ENCODE results near the gene GJD3.
"Not testable (repeated sequence)": the region's sequence is repeated elsewhere in the genome, so short reads cannot be mapped to it uniquely, and the experiment has no call there.

Gene GJD3

DNA sequence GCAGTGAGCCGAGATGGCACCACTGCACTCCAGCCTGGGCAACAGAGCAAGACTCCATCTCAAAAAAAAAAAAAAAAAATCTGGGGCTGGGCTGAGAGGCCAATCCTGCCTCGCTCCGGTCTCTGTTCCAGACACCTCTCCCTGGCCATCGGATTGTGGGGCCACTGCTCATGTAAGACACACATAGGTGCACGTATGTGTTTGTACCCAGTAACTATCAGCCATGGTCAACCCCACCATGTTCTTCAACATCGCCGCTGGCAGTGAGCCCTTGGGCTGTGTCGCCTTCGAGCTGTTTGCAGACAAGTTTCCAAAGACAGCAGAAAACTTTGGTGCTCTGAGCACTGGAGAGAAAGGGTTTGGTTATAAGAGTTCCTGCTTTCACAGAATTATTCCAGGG is 3.2 kb upstream of the GJD3 start:
- DNase-seq = not testable (repeated sequence)

DNA sequence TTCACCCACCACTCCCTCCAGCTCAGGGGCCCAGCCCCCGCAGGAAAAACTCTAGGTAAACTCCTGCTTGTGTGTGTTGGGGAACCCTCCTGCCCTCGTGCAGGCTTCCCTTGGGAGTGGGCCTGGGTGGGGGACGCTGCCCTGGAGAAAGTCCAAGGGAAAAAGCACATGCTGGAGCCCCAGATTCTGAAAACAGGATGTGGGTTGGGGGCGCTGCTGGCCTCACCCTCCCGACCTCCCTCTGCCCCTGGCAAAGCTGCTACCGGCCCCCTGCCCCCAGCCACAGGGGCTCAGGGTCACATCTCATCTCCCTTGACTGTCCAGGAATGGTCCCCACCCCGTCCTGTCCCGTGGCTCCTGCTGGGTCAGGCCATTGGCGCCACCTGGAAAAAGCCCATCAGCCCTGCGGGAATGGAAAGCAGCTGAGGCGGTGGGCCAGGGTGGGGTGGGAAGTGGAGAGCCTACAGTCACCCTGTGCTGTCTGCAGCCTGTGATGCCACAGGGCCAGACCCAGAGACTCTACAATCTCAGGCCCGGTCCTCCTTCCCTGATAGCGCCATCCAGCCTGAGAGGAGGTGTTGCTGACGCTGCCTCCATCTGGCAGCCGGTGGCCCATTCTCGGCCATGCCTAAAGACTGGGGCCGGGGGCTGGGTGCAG is 2.5 kb upstream of the GJD3 start:
- no peak for DNase-seq

DNA sequence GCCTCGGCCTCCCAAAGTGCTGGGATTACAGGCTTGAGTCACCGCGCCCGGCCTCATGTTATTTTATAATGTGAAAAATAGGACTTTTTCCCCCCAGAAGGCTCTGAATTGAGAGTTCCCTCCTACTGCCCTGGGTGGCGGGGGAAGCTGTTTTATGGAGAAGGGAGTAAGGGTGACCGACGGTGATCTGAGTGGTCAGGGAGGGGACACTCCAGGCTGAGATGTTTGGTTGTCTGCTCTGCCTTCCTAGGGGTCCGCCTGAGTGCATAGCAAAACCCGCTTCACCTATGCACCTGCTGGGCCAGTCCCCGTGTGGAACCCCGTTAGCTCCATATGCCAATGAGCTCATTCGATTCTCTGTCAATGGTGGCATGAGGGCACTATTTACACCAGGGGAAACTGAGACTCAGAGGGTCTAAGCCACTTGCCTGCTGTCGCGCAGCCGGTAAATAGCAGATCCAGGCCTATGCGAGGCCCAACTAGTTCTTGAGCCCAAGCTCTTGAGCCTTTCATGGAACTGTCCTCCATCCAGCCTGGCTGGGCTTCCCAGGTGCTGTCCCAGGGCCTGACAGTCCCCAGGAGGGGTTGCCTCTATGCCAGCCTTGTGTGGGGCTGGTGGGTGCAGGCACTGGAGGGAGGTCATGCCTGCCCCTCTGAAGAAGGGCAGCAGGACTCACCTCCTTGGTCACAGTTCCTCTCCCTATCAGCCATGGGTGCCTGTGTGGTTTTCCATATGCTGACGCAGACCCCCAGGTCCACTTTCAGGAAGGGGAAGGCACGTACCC is 1.7 kb upstream of the GJD3 start:
- no peak for DNase-seq

DNA sequence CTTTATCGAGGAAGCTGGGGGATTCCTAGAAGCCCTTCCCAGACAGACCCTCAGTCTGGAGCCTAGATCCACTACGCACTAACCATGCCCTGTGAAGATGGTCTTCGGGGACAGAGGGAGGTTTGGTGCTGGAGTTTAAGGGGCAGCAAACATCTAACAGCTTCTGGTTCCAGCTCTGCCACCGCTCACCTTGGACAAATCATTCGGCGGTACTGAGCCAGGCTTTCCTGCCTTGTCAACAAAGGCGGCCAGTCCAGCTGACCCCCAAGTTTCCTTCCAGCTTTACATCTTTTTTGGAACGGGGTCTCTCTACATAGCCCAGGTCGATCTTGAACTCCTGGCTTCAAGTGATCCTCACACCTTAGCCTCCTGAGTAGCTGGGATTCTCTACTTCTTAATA is 369 bp upstream of the GJD3 start:
- DNase-seq = no peak

DNA sequence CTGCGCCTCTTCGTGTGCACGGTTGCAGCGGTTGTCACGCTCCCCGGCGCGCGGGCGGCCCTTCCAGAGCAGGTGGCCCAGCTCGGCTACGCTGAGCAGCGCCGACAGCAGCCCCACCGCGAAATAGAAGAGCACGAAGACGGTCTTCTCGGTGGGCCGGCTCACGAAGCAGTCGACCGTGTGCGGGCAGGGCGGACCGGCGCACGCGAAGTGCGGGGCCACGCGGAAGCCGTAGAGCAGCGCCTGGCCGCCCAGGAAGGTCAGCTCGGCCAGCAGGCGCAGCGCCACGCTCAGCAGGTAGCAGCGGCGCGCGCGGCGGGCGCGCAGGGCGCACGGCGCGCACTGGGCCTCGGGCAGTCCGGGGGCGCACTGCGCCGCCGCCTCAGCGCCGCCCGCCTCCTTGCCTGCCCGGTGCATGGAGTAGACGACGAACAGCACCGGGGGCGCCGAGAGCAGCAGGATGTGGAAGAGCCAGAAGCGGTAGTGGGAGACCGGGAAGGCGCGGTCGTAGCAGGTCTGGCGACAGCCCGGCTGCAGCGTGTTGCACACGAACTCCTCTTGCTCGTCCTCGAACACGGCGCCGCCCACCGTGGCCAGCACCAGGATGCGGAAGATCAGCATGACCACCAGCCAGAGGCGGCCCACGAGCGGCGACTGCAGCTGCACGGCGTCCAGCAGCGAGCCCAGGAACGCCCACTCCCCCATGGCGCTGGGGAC is 1.3 kb downstream of the GJD3 start:
- DNase-seq = no peak

DNA sequence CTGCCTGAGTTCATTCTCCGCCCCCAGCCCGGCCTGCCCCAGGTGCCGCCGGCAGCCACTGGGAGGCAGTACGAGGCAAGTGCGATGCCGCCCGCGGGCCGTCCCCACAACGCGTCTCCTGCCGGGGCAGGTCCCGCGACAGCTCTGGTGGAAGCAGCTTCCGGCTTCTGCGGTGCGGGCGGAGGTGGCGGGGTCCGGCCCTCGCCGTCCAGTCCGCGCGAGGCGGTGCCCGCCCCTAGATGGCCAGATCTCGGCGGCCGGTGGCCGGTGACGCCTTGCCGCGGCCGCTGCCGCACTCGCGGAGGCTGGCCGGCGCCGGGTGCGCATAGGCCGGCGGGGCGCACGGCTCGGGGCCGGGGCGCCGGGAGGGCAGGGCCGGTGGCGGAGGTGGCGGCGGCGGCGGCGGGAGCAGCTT is 1.8 kb downstream of the GJD3 start:
- peak; percentile 38 to 73 for DNase-seq

DNA sequence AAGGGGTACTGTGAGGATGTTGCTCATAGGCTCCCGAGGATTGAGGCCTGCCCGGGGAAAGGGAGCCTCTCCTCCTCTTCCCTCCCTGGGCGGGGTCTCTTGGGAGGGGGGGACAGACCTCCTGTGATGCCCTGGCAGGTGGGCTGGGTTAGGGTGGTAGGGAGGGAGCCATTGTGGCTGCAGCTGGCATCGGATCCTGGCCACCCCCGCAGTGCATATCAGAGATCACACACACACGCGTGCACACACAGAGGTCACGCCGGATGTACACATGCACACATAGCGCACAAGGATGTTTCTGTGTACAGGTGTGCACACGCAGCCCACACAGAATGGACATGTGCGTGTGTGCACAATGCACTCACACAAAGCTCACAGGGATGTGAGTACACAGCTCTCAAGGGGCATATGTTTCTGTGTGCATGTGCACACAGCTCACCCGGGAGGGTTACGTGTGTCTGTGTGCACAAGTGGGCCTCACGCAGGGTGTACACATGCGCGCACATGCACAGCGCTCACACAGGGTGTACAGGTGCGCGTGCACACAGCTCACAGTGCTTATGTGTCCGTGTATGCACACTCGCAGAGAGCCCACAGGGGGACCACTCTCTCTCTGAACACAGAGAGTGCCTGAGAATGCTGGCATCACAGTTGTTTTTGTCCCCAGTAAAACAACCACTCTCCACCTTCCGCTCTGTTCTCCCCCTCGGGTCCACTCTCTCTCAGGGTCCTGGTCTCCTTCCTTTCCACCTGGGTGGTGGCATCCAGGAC is 2.4 kb downstream of the GJD3 start:
- DNase-seq = no peak

DNA sequence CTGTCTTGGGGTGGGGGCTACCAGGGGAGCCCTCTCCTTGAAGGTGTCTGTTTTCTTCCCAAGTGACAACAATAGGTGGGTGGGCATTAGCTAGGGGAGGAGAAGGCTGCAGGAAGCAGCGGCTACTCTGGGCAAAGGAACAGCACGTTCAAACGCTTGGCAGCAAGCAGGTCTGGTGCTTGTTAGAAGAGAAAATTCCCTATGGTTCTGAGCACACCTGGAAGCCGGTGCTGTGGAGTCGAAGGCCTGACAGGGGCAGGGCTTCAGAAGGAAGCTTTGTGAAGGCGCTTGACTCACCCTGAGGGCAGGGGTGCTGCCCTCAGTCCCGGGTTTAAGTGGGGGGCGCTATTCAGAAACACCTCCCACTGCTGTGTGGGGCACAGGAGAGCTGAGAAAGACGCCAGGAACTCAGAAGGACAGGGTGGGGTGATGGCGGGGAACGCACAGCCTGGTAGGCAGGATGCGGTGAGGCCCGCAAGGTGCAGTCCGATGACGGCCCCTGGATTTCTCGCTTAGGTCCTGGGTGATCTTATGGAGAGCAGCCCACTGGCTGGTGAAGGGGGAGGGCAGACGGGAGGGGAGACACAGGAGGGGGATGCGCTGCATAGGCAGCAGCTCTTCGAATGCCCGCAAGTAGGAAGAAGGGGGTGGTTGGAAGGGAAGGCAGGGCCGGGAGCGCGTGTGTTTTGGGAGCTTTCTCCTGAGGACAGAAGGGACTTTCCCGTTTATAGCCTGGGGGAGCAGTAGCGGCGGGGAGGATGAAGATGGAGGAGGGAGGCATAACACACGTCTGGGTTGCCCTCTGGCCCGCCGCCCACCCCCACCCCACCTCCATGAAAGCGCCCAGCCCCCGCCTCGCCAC is 3.2 kb downstream of the GJD3 start:
- DNase-seq = no peak

DNA sequence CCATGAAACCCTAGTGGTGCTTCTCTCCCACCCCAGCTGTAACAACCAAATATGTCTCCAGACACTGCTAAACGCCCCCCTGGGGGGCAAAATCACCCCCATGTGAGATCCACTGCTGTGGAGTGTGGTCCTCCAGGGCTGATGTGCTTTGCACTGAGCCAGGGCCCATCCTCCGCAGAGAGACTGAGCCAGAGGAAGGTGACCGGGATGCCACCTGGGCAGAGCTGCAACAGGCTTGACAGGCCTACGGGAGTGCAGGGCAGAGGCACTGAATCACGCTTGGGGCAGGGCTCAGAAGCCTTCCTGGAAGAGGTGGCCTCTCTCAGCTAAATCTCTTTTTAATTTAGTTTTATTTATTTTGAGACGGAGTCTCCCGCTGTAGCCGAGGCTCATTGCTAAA is 4.4 kb downstream of the GJD3 start:
- no peak for DNase-seq

DNA sequence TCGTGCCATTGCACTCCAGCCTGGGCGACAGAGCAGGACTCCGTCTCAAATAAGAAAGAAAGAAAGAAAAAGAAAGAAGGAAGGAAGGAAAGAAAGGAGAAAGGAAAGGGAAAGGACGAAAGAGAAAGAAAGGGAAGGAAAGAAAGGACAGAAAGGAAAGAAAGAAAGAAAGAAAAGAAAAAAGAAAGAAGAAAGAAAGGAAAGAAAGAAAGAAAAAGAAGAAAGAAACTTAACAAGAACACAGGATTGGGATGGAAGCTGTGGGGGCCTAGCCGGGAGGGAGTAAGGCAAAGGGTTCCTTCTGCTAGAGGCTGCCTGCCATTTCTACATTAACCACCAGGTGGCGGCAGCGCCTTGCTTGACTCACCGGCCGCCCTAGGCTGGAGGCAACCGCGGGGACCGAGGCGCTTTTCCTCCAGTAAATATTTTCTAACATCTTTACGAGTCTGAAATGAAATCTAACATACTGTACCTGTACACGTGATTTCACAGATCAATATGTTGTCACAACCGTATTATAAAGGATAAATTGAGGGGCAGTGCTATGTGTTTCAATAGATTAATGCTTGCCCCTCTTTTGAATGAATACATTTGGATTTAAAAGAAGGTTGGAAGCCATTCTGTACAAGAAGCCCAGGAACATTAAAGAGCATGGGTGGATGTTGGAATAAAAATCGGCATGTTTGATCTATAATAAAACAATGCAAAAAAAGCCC is 6.1 kb downstream of the GJD3 start:
- DNase-seq = peak; percentile 39 to 78

DNA sequence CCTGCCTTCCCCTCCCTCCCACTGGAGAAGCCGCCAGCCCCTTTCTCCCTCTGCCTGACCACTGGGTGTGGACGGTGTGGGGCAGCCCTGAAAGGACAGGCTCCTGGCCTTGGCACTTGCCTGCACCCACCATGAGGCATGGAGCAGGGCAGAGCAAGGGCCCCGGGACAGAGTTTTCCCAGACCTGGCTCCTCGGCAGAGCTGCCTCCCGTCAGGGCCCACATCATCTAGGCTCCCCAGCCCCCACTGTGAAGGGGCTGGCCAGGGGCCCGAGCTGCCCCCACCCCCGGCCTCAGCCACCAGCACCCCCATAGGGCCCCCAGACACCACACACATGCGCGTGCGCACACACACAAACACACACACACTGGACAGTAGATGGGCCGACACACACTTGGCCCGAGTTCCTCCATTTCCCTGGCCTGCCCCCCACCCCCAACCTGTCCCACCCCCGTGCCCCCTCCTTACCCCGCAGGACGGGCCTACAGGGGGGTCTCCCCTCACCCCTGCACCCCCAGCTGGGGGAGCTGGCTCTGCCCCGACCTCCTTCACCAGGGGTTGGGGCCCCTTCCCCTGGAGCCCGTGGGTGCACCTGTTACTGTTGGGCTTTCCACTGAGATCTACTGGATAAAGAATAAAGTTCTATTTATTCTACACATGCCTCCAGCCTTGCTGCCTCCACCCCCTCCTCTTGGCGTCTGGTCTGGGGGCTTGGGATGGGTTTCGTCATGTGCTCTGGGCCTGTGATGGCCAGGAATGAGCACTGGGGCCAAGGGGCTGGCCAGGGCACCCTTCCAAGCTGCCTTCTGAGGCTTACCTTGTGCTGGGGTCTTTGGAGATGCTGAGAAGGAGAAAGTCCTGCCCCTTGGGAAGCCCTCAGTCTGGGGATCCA is 7.3 kb downstream of the GJD3 start:
- DNase-seq = no peak

DNA sequence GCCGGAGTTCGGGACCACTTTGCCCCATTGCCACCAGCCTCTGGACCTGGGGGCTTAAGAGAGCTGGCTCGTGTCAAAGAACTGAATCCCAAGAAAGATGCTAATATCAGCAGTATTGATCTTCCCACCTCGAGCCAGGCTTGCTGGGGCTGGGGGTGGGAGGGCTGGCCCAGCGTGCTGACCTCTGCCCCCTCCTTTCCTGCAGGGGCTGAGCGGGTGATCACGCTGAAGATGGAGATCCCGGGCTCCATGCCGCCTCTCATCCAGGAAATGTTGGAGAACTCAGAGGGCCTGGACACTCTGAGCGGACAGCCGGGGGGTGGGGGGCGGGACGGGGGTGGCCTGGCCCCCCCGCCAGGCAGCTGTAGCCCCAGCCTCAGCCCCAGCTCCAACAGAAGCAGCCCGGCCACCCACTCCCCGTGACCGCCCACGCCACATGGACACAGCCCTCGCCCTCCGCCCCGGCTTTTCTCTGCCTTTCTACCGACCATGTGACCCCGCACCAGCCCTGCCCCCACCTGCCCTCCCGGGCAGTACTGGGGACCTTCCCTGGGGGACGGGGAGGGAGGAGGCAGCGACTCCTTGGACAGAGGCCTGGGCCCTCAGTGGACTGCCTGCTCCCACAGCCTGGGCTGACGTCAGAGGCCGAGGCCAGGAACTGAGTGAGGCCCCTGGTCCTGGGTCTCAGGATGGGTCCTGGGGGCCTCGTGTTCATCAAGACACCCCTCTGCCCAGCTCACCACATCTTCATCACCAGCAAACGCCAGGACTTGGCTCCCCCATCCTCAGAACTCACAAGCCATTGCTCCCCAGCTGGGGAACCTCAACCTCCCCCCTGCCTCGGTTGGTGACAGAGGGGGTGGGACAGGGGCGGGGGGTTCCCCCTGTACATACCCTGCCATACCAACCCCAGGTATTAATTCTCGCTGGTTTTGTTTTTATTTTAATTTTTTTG is 8.5 kb downstream of the GJD3 start:
- DNase-seq = no peak

DNA sequence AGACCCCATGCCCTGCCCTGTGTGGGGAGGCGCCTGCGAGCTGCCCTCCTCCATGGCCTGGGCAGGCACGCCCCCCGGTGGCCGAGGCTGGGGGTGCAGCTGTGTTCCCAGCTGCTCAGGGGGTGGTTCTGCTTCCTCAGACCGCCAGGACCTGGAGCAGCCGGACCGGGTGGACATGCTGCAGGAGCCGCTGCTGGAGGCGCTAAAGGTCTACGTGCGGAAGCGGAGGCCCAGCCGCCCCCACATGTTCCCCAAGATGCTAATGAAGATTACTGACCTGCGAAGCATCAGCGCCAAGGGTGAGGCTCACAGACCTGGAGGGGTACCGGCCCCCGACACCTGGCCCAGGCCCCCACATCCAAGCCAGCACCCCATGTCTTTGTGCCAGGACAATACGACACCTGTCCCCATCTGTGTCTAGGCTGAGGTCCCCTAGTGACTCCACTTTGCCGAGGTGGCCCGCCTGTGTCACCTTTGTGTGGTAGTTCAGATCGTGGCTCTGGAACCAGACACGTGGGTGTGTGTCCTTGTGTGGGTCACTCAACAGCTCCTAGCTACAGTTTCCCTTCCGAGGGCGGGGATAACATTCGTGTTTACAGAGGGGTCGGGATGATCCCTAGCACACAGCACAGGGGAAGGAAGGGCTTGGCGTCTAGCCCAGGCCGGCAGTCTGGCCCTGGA is 9.3 kb downstream of the GJD3 start:
- DNase-seq = peak in 1 of 2 experiments; percentile 33

DNA sequence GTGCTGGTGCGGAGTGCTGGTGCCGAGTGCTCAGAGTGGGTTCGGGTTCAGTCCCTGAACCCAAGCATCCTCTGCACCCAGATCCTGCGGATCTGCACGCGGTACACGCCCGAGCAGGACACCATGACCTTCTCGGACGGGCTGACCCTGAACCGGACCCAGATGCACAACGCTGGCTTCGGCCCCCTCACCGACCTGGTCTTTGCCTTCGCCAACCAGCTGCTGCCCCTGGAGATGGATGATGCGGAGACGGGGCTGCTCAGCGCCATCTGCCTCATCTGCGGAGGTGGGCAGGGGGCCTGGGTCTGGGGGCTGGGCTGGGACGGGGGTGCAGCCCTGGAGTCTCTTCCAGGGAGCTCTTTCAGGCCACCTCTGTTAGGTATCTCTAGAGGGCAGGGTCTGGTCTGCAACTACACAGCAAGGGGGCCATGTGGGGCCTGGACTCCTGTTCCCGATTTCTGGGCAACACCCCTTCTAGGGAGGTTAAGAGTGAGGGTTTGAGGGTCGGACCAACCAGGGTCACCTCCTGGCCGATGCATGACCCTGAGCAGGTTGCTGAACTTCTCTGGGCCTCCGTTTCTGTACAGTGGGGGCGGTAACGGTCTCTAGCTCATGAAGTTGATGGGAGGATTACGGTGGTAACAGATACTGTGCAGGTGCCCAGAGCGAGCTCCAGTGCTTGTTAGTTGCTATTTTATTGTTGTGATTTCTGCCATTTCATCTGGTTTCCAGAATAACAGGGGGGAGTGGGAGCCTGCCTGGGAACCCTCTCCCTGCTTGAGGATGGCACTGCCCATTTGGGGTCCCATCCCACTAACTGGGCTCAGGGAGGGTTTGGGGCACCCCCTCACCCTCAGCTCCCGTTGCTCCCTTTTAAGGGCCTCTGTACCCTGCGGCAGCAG is 10.1 kb downstream of the GJD3 start:
- DNase-seq = no peak

DNA sequence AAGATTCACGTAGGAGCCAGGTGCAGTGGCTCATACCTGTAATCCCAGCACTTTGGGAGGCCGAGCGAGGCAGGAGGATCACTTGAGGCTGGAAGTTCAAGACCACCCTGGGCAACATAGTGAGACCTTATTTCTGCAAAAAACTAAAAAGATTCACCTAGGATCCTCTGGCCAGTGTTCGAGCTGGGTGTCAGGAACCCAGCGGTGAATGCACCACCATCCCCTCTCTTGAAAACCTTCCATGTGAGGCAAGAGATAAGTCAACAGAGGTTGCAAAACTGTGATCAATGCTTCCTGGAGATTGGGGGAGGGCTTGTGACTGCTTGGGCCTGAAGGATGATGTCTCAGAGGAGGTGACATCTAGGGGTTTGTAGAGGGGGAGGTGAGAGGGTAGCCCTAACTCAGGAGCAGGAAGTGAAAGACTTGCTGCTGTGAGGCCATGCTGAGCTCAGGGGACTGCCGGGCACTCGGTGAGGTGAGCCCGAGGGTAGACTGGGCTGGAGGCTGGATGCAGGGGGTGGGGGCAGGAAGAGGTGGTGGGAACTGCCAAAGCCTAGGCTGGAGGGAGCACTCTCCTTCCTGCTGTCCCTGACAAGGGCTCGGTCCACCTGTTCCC is 11.7 kb downstream of the GJD3 start:
- DNase-seq = no peak

DNA sequence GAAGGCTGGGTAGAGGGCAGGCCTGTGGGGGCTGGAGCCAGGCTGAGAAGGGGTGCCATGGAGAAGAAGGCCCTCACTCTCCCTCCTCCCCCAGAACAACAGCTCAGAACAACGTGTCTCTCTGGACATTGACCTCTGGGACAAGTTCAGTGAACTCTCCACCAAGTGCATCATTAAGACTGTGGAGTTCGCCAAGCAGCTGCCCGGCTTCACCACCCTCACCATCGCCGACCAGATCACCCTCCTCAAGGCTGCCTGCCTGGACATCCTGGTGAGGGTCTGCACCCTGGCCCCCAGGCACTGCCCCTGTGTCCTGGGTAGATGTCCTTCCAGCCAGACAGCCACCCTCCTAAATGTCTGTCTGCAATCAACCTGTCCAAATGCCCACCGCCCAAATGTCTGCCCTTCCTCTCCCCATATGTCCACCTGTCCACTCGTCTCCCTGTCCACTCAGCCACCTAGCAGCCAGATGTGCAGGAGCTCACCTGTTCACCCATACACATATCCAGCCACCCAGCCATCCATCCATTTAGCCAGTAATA is 12.2 kb downstream of the GJD3 start:
- no peak for DNase-seq
